Measurements from ENCODE around the gene NHSL1.
"Not testable (repeated sequence)": the region's sequence is repeated elsewhere in the genome, so short reads cannot be mapped to it uniquely, and the experiment has no call there.

Gene NHSL1

DNA sequence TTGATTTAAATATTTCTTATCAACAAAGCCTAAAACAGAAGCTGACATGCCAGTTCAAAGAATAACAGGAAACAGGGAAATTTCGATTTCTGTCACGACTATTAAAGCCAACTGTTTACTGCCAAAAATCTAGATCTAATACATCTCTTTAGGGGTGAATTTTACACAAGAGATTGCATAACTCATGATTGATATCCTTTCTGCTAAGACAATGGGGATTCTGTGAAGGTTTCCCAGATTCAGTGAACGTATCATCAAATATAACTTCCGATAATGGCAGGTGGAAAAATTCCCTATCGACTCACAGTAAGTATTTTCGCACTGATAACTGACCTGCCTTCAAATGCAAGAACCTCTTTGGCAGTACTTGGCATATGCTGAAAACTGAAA is 42.9 kb downstream of the NHSL1 start:
- DNase-seq, result no peak

DNA sequence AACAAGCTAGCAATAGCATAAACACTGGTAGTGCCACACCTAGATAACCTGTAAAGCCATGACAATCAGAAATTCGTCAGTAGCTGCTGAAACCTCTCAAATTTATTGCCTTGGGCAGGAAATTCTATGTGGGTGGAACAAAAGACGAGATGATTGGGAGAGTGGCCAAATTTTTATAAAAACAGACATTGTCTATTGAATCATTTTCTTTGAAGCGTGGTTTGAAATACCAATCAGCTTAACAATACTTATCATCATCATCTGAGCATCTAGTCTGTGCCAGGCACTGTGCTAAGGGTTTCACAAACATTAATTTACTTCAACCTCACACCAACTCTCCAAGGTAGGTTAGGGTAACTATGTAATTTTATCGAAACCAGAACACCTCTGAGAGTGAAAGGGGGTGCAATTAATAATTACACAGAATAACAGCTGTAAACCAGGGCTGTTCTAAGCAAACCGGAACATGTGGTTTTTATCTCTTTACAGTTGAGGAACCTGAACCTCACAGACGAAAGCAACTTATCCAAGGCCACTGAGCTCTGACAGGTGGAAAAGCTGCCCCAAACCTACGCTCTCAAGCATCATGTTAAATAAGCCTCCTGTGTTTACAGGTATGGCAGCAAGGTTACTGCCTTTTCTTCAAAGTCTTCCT is 43.4 kb downstream of the NHSL1 start:
- peak in 3 of 5 donors; percentile 11 to 83 (median 21) for DNase-seq

DNA sequence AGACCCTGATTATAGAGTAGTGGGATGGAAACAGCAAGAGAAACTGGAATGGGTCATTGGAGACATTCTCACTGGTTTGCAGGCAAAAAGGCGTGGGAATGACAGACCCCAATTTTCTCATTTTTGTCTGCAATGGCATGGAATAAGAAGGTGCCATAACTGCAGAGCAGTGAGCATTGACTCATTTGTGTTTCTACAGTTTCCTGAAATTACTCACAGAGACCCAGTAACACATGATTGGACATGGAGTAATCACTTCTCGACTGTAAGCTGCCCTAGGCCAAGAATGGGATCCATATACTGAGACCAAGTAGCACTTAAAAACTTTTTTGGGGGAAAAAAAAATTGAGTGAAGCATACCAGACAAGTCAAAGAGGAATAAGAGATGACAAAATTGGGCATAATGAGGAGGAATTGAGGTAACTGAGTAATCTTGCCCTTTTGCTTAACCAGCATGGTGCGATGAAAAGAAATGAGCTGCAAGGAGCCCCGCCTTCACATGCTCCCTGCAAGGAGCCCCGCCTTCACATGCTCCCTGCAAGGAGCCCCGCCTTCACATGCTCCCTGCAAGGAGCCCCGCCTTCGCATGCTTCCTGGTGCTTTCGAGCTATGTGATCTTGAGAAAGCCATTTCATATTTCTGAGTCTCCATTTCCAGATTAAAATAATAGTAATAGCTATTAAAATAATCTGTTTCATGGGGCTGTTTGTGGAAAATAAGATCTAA is 44.1 kb downstream of the NHSL1 start:
- peak in 4 of 5 donors; percentile 29 to 79 (median 54) for DNase-seq

GRCh38 chr6:138451043-138451442 is 48.3 kb downstream of the NHSL1 start:
- no peak for DNase-seq

DNA sequence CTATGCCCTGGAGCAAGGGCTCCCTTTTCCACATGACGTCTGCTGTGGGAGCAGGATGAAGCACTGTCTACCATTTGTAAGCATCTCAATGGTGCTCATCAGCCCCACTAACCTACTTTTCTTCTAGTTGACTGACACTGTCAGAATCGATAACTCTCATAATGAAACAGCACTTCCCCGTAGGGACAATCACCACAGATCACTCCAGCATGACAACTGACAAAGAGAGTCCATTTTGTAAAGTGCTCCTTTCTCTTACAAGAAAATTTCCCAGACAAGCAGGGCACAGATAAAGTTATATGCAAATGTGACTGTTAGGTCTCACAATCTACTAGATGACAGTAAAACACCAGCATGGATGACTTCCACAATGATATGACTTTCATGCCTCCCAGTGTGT is 48.8 kb downstream of the NHSL1 start:
- DNase-seq, result peak in 1 of 5 donors; percentile 36

GRCh38 chr6:138446821-138447220 is 52.5 kb downstream of the NHSL1 start:
- no peak for DNase-seq

DNA sequence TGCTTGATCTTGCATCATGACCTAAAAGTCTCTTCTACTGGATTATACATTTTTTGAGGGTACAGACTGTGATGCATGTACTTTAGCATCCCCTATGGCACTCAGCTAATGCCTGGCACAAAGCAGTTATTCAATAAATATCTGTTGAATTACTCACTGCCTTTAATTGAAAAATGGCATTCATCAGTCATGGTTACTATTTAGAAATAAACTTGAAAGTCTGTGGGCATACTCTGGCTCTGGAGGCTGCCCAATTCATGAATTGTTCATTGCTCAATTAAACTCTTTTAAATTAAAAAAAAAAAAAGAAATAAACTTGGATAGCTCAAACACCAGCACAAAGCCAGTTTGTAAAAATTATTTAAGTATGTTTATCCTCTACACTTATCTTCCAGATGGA is 55.3 kb downstream of the NHSL1 start:
- DNase-seq, result no peak

- DNase-seq, result no peak
Observed at GRCh38 chr6:138442663-138443062, 56.6 kb downstream of the NHSL1 start.

- DNase-seq, result no peak
Observed at GRCh38 chr6:138441965-138442364, 57.3 kb downstream of the NHSL1 start.

GRCh38 chr6:138440758-138441357 is 58.4 kb downstream of the NHSL1 start:
- no peak for DNase-seq

GRCh38 chr6:138440296-138440695 is 59.0 kb downstream of the NHSL1 start:
- DNase-seq, result no peak

DNA sequence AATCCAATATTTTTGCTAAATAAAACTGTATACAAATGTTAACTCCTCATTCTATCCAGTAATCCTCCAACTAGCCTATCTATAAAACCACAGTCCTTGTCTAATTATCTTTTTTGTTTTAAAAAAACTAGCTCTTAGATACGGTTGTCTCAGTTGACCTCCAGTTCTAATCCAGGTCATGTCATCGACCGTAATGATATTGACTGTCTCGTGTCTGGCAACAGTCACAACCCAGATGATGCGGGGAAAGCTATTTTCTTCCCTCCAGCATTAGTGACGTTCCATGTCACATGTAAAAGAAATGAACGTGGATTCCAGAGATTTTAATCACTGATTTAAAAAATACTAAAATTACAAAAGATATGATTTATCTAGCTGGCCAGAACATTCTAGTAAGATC is 59.7 kb downstream of the NHSL1 start:
- DNase-seq, result no peak

DNA sequence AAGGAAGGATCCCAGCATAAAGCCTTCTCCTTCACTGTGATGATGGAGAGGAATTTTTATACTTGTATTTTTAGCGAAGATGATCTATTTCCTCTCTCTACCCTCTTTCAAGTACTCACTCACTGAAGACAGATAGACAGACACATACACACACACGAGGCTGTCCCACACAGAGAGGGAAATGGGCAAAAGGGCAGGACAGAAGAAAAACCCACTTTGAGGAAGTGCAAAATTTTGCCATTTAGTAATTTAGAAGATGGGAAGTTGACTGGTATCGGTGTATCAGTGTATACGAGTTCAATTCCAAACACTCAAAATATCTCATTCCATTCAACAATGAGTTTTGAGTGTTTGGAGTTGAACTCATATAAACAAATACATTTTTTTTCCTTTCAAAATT is 64.4 kb downstream of the NHSL1 start:
- DNase-seq, result no peak

DNA sequence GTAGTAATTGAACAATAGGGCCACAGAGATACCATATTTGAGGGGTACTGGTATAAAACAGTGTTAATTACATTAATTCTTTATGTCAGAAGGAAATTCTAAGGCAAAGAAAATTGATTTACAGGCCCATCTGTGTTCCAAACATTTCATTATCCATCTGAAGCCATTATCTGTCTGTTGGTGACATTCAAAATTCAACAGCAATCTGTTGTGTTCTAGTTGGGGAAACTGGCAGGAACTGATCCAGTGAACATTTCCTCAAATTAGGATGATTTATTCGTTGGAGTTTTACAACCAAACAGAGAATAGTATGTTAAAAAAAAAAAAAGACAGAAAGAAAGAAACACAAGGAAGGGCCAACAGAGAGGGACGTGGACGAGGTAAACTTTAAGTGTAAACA is 65.2 kb downstream of the NHSL1 start:
- no peak for DNase-seq

DNA sequence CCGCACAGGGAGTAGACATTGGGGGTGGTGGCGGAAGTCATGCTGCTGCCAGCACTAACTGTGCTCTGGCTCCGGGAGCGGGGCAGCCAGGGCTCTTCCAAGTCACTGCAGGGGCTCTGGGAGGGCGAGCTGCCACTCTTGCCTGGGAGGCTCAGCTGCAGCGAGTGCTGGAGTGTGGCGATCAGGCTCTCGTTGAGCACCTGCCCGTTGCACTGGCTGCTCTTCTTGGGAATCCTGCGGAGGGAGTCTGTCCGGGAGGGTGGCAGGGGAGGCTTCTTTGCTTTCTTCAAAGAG is 67.3 kb downstream of the NHSL1 start:
- no peak for DNase-seq

GRCh38 chr6:138431256-138432062 is 67.8 kb downstream of the NHSL1 start:
- no peak for DNase-seq

DNA sequence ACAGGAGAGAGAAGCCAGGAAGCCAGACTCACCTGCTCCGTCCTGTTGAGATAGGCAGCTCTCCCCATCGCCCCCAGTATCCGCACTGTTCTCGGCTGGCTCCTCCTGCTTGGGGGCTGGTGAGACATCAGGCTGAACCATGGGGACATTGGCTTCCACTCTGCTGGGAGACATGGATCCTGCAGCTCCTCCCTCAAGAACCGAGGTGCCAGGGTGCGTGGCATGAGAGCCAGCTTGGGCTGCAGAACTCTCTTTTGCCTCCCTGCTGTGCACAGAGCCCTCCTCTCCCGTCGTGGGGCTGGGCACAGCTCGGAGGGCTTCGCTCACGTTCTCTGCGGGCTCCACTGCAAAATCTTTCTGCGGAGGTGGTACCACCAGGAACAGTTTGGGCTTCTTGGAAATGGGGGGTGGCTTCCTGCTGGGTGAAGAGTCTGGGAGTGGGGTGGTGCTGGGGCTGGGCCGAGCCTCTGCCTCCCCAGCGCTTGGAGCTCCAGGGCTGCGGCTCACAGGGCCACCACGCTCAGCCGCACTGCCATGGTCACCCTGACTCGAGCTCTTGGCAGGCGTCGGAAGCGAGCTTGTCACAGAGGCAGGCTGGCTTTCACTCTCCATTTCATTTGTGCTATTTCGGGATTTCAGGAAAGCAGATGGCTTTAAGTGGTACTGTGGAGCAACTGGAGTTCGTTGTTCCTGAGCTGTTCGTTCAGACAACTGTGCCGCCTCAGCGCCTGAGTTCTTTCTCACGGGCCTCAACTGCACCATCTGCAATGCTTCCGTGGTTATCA is 68.7 kb downstream of the NHSL1 start:
- DNase-seq, result no peak

GRCh38 chr6:138429761-138430160 is 69.5 kb downstream of the NHSL1 start:
- DNase-seq, result no peak

DNA sequence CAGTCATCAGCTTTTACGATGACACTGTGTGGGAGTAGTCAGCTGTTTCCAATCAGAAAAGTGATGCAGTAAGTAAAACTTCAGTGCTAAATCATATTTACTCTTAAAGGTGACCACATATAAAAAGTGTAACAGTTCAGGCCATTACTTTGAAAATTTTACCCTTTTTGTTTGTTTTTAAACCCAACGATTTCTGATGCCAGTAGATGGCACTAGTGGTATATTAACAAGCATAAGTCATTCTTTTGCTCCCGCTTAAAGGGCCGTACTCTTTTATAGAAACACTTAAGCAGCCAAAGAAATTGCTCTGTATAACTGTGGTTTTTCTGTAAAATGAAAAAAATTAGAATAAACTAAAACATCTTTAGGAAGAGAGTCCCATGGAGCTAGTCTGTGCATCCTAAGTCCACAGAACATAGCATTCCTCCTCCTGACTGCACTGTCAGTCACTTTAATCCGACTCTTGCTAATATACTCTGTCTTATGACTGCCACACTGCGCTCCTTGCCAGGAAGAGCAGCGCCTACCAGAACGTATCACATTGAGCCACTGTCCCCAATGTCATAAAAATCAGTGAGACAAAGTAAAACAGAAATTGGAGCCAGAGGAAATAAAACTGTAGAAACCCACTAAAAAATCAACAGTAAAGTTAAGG is 70.2 kb downstream of the NHSL1 start:
- DNase-seq, result peak in 1 of 5 donors; percentile 48

GRCh38 chr6:138427701-138428100 is 71.6 kb downstream of the NHSL1 start:
- DNase-seq, result no peak

GRCh38 chr6:138426500-138427123 is 72.7 kb downstream of the NHSL1 start:
- no peak for DNase-seq

DNA sequence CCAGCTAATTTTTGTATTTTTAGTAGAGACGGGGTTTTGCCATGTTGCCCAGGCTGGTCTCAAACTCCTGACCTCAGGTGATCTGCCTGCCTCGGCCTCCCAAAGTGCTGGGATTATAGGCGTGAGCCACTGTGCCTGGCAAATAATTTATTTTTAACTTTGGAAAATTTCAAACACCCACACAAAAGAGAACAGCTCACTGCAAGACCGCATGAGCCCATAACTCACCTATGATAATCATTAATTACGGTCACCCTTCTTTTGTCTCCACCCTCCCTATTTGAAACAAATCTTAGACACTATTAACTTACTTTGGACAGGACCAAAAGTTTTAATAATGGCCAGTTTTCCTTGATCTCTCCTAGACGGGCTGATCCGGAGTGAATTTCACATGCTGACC is 74.0 kb downstream of the NHSL1 start:
- not testable (repeated sequence) for DNase-seq

All from T-helper 1 cell (primary cell).